HEK293T (cell line): ENCODE measurements around the gene FCRL6.

Experiments
- BHLHE40 ChIP-seq: fragments of 450-650 bp; IDR thresholded peaks from 2 replicates; pipeline ENCODE4 v1.6.1; 2016; ENCODE audit warnings: mild to moderate bottlenecking, moderate library complexity, borderline replicate concordance
- CTBP1 ChIP-seq: fragments of 450-650 bp; IDR thresholded peaks from 2 replicates; pipeline ENCODE4 v1.6.1; 2016; ENCODE audit warnings: borderline replicate concordance
- ELF4 ChIP-seq: fragments of 450-650 bp; IDR thresholded peaks from 2 replicates; pipeline ENCODE4 v1.6.1; 2017; ENCODE audit warnings: antibody characterized with exemption
- FOXM1 ChIP-seq: fragments of 450-650 bp; IDR thresholded peaks from 2 replicates; pipeline ENCODE4 v1.6.1; 2017; ENCODE audit warnings: mild to moderate bottlenecking, borderline replicate concordance
- SP1 ChIP-seq: fragments of 450-650 bp; IDR thresholded peaks from 2 replicates; pipeline ENCODE4 v1.6.1; 2017
- SUZ12 ChIP-seq: fragments of 450-650 bp; IDR thresholded peaks from 2 replicates; pipeline ENCODE4 v1.6.1; 2016; ENCODE audit warnings: mild to moderate bottlenecking
- ZNF384 ChIP-seq: fragments of 450-650 bp; IDR thresholded peaks from 2 replicates; pipeline ENCODE4 v1.6.1; 2016

- TF ChIP-seq SP1 = no peak
- TF ChIP-seq FOXM1 = no peak
- no peak for TF ChIP-seq ZNF384
- TF ChIP-seq ELF4 = no peak
- TF ChIP-seq CTBP1 = no peak
- TF ChIP-seq BHLHE40 = no peak
- TF ChIP-seq SUZ12 = no peak
Measured at GRCh38 chr1:159864262-159864661, 62.1 kb downstream of the FCRL6 start.
